Neural cell (in vitro differentiated cells): ENCODE measurements around the gene FBRSL1. TPM values are rescaled to one million over a fixed set of nuclear protein-coding genes. Genes with fewer than 3 reads are reported as not detected.

Experiments
- H2AFZ ChIP-seq: fragments of 200-600, 300-800 bp; sonication (generic), shearing (Covaris generic); 2 replicates; pipeline ENCODE4 v1.6.0; 2014; ENCODE audit warnings: low read depth, mild to moderate bottlenecking, antibody characterized with exemption, low read length, moderate library complexity
- H3F3A ChIP-seq: fragments of 200-600 bp; shearing (Covaris generic); 2 replicates; pipeline ENCODE4 v1.6.1; 2016; ENCODE audit warnings: mild to moderate bottlenecking, moderate library complexity, mixed read lengths, antibody characterized with exemption, low read length; ENCODE audit not compliant: insufficient read depth, poor library complexity, severe bottlenecking
- H3K27ac ChIP-seq: fragments of 200-600, 300-800 bp; sonication (generic), shearing (Covaris generic); 2 replicates; pipeline ENCODE4 v1.5.1; 2014; ENCODE audit warnings: mild to moderate bottlenecking, low read length, moderate library complexity
- H3K27me3 ChIP-seq: fragments of 300-800, 200-600 bp; sonication (generic), shearing (Covaris generic); 2 replicates; pipeline ENCODE4 v1.6.0; 2014; ENCODE audit warnings: mild to moderate bottlenecking, low read depth, low read length, moderate library complexity; ENCODE audit not compliant: insufficient read depth
- H3K36me3 ChIP-seq: fragments of 300-800, 200-600 bp; sonication (generic), shearing (Covaris generic); 2 replicates; pipeline ENCODE4 v1.5.1; 2014; ENCODE audit warnings: mild to moderate bottlenecking, antibody characterized with exemption, low read length, moderate library complexity; ENCODE audit not compliant: insufficient read depth
- H3K4me2 ChIP-seq: fragments of 300-800, 200-600 bp; sonication (generic), shearing (Covaris generic); 2 replicates; pipeline ENCODE4 v1.6.0; 2014; ENCODE audit warnings: mild to moderate bottlenecking, low read length
- H3K4me3 ChIP-seq: fragments of 300-800, 200-600 bp; sonication (generic), shearing (Covaris generic); 2 replicates; pipeline ENCODE4 v1.5.1; 2014; ENCODE audit warnings: mild to moderate bottlenecking, low read length, moderate library complexity
- H3K79me2 ChIP-seq: fragments of 200-600 bp; shearing (Covaris generic); replicated peaks from 2 replicates; pipeline ENCODE4 v1.6.0; 2014; ENCODE audit warnings: mild to moderate bottlenecking, low read length, moderate library complexity; ENCODE audit not compliant: insufficient read depth
- H3K9ac ChIP-seq: fragments of 300-800, 200-600 bp; sonication (generic), shearing (Covaris generic); 2 replicates; pipeline ENCODE4 v1.6.1; 2016; ENCODE audit warnings: mild to moderate bottlenecking, low read length, mixed read lengths
- H3K9me2 ChIP-seq: fragments of 200-600 bp; shearing (Covaris generic); 2 replicates; pipeline ENCODE4 v1.6.1; 2016; ENCODE audit warnings: mild to moderate bottlenecking, low read length, mixed read lengths; ENCODE audit not compliant: insufficient read depth
- H3K9me3 ChIP-seq: fragments of 200-600, 300-800 bp; sonication (generic), shearing (Covaris generic); 2 replicates; pipeline ENCODE4 v1.6.1; 2016; ENCODE audit warnings: mild to moderate bottlenecking, mixed run types, low read length, moderate library complexity, mixed read lengths
- H4K20me1 ChIP-seq: fragments of 200-600 bp; shearing (Covaris generic); 2 replicates; pipeline ENCODE4 v1.6.1; 2016; ENCODE audit warnings: mild to moderate bottlenecking, mixed run types; ENCODE audit not compliant: insufficient read depth
- CTCF ChIP-seq: fragments of 450-650 bp; IDR thresholded peaks from 2 replicates; pipeline ENCODE4 v1.5.1; 2014; ENCODE audit warnings: antibody characterized with exemption, mild to moderate bottlenecking, moderate library complexity; ENCODE audit not compliant: poor library complexity, severe bottlenecking
- EP300 ChIP-seq: fragments of 450-650 bp; conservative IDR thresholded peaks from 2 replicates; pipeline ENCODE4 v1.6.1; 2014; ENCODE audit warnings: antibody characterized with exemption, mild to moderate bottlenecking, moderate library complexity; ENCODE audit not compliant: poor library complexity, severe bottlenecking
- EZH2 ChIP-seq: fragments of 200-600, 300-800 bp; shearing (Covaris generic), sonication (generic); IDR thresholded peaks from 2 replicates; pipeline ENCODE4 v1.6.1; 2014; ENCODE audit warnings: antibody characterized with exemption, low read length, borderline replicate concordance, mild to moderate bottlenecking; ENCODE audit not compliant: insufficient read depth, poor library complexity, severe bottlenecking
- MXI1 ChIP-seq: fragments of 450-650 bp; conservative IDR thresholded peaks from 2 replicates; pipeline ENCODE4 v1.6.1; 2014; ENCODE audit warnings: antibody characterized with exemption, mild to moderate bottlenecking; ENCODE audit not compliant: poor library complexity, severe bottlenecking
- POLR2AphosphoS5 ChIP-seq: IDR thresholded peaks from 2 replicates; pipeline ENCODE4 v1.6.1; 2012
- RAD21 ChIP-seq: fragments of 450-650 bp; conservative IDR thresholded peaks from 2 replicates; pipeline ENCODE4 v1.6.1; 2014; ENCODE audit warnings: antibody characterized with exemption, mild to moderate bottlenecking, moderate library complexity
- REST ChIP-seq: IDR thresholded peaks from 2 replicates; pipeline ENCODE4 v1.6.1; 2012; ENCODE audit warnings: borderline replicate concordance
- SMC3 ChIP-seq: fragments of 450-650 bp; conservative IDR thresholded peaks from 2 replicates; pipeline ENCODE4 v1.6.1; 2014; ENCODE audit warnings: antibody characterized with exemption, mild to moderate bottlenecking, moderate library complexity; ENCODE audit not compliant: poor library complexity
- TAF1 ChIP-seq: IDR thresholded peaks from 2 replicates; pipeline ENCODE4 v1.6.1; 2012; ENCODE audit warnings: low read depth
- polyA plus RNA-seq: library from polyadenylated mRNA; depleted of rRNA; stranded (reverse); fragments of >200 nt; gene quantifications from 2 replicates; pipeline ENCODE4 v1.2.3, GENCODE V29; 2014

Gene FBRSL1
- polyA plus RNA-seq, 1 donor from 2014 or later = 11.9 TPM

GRCh38 chr12:132525833-132526455, 36.0 kb downstream of the FBRSL1 start:
- Histone ChIP-seq H3K4me2 (no peak overlapping the region), H3K79me2 (no peaks in the 10 kb centered on the region), H2AFZ (no peak overlapping the region), H3K27ac (no peak overlapping the region), H3F3A (no peaks in the 10 kb centered on the region), H4K20me1 (no peaks in the 10 kb centered on the region), H3K36me3 (no peaks in the 10 kb centered on the region), H3K9me3 (no peaks in the 10 kb centered on the region), H3K9ac (no peak overlapping the region), H3K27me3 (no peaks in the 10 kb centered on the region), H3K9me2 (no peaks in the 10 kb centered on the region), H3K4me3 (no peak overlapping the region)
- TF ChIP-seq POLR2AphosphoS5 (no peak), EZH2 (no peak), CTCF (no peak), REST (no peak), MXI1 (no peak), TAF1 (no peak), SMC3 (no peak), EP300 (no peak), RAD21 (no peak)

- Histone ChIP-seq H3K79me2 (no peaks in the 10 kb centered on the region), H4K20me1 (no peaks in the 10 kb centered on the region), H3K4me2 (no peak overlapping the region), H3K27me3 (no peaks in the 10 kb centered on the region), H2AFZ (no peak overlapping the region), H3K27ac (no peak overlapping the region), H3K4me3 (no peak overlapping the region), H3K36me3 (no peaks in the 10 kb centered on the region), H3K9me3 (no peaks in the 10 kb centered on the region), H3K9ac (no peak overlapping the region), H3F3A (no peaks in the 10 kb centered on the region), H3K9me2 (no peaks in the 10 kb centered on the region)
- TF ChIP-seq CTCF = no peak
Measured at GRCh38 chr12:132527186-132527882, 37.4 kb downstream of the FBRSL1 start.
